Esophagus muscularis mucosa (tissue), 4 donors: ENCODE results near the gene ORM1. TPM values are rescaled to one million over a fixed set of nuclear protein-coding genes. Genes with fewer than 3 reads are reported as not detected.

ENCODE experiments used
- DNase-seq: peaks from one replicate; pipeline ENCODE4 v3.0.0-alpha.2; 2017; ENCODE audit errors: extremely low spot score
- H3K27ac ChIP-seq, 4 donors: fragments of 200-600 bp; sonication (generic); replicated peaks in 1 of 4; 1 replicate in 3 of 4; 2 replicates in 1 of 4; pipeline ENCODE4 v1.5.1; 2016 to 2019; ENCODE audit warnings: mild to moderate bottlenecking in 1 of 4
- H3K27me3 ChIP-seq, 4 donors: fragments of 200-600 bp; sonication (generic); one replicate each; pipeline versions ENCODE4 v1.5.1 to v1.6.0; 2016 to 2019
- H3K36me3 ChIP-seq, 4 donors: fragments of 200-600 bp; sonication (generic); one replicate each; pipeline ENCODE4 v1.5.1; 2016 to 2019
- H3K4me1 ChIP-seq, 4 donors: fragments of 200-600 bp; sonication (generic); one replicate each; pipeline ENCODE4 v1.5.1; 2016 to 2019
- H3K4me3 ChIP-seq, 4 donors: fragments of 200-600 bp; sonication (generic); 1 replicate in 2 of 4; 2 replicates in 2 of 4; pipeline ENCODE4 v1.5.1; 2016 to 2019; ENCODE audit warnings: mild to moderate bottlenecking in 4 of 4, moderate library complexity in 1 of 4
- H3K9me3 ChIP-seq, 4 donors: fragments of 200-600 bp; sonication (generic); 1 replicate in 3 of 4; 2 replicates in 1 of 4; pipeline ENCODE4 v1.5.1; 2016 to 2019
- EP300 ChIP-seq: sonication (generic); formaldehyde crosslinking; IDR thresholded peaks from one replicate; pipeline ENCODE4 v1.6.1; 2017; ENCODE audit warnings: antibody characterized with exemption
- POLR2A ChIP-seq: fragments of 450-650 bp; IDR thresholded peaks from one replicate; pipeline ENCODE4 v1.6.1; 2017; ENCODE audit warnings: antibody characterized with exemption, moderate library complexity, mild to moderate bottlenecking, low read depth
- POLR2AphosphoS5 ChIP-seq, 2 donors: sonication (generic); formaldehyde crosslinking; IDR thresholded peaks; one replicate each; pipeline ENCODE4 v1.6.1; 2017; ENCODE audit warnings: antibody characterized with exemption in 2 of 2
- WGBS: methylation state at CpG from one replicate; pipeline ENCODE4 v1.1.5; 2018; 5-methylcytosine and 5-hydroxymethylcytosine counted together
- intact Hi-C: fragments of 100-400 bp; cut with DNase I; formaldehyde crosslinking; loops from one replicate; pipeline ENCODE4 v1.15.1; 2023
- total RNA-seq, 4 donors: library from RNA; depleted of rRNA; stranded (reverse); fragments of >200 nt; gene quantifications; one replicate each; pipeline versions ENCODE4 v1.1.0 to v1.2.1, GENCODE V29; 2016
- TF ChIP-seq, protein P1 (sequence below), 3 experiments: fragments of 200-600 bp in 2 of 3; fragments of 450-650 bp in 1 of 3; sonication (generic) in 2 of 3; IDR thresholded peaks; one replicate each; pipeline ENCODE4 v1.5.1; 2017 to 2019; ENCODE audit warnings: antibody characterized with exemption in 3 of 3, mild to moderate bottlenecking in 2 of 3, moderate library complexity in 1 of 3

ORM1 gene
- total RNA-seq, 4 donors from 2014 or later, result 1.3 TPM; not detected in 3

DNA sequence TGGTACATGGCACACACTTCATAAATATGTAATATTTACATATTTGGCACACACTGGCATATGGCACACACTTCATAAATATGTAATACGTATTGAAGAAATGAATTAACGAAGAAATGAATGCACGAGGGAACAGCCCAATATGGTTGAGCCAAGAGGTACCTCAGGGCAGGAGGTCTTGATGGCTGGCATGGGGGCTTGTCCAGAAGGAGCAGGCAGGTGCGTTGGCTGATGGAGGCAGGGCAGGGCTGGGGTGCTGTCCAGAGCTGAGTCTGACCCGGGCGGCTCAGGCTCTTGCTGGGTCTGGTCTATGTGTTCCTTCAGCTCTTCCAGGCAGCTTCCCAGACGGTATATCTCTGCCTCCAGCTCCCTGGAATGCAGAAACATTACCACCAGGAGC lies 38.6 kb downstream of the ORM1 start:
- Histone ChIP-seq H3K27me3 (no peaks in the 10 kb centered on the region), H3K36me3 (peaks cover 48 to 100% (median 79%) of the 10 kb centered on the region in 4 donors), H3K27ac (no peak overlapping the region), H3K9me3 (no peaks in the 10 kb centered on the region), H3K4me3 (no peak overlapping the region), H3K4me1 (peaks cover 0 to 5% (median 1%) of the 10 kb centered on the region in 4 donors)
- intact Hi-C loops, result no loop called here
- no peak for DNase-seq
- 91% methylated on average over 7 of the region's 7 CpGs for WGBS
- TF ChIP-seq, protein P1, sequence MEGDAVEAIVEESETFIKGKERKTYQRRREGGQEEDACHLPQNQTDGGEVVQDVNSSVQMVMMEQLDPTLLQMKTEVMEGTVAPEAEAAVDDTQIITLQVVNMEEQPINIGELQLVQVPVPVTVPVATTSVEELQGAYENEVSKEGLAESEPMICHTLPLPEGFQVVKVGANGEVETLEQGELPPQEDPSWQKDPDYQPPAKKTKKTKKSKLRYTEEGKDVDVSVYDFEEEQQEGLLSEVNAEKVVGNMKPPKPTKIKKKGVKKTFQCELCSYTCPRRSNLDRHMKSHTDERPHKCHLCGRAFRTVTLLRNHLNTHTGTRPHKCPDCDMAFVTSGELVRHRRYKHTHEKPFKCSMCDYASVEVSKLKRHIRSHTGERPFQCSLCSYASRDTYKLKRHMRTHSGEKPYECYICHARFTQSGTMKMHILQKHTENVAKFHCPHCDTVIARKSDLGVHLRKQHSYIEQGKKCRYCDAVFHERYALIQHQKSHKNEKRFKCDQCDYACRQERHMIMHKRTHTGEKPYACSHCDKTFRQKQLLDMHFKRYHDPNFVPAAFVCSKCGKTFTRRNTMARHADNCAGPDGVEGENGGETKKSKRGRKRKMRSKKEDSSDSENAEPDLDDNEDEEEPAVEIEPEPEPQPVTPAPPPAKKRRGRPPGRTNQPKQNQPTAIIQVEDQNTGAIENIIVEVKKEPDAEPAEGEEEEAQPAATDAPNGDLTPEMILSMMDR (IDR thresholded peaks at IDR 0.05), result no peak
- TF ChIP-seq EP300 (no peak), POLR2AphosphoS5 (IDR thresholded peaks at IDR 0.05) (no peak), POLR2A (no peak)

DNA sequence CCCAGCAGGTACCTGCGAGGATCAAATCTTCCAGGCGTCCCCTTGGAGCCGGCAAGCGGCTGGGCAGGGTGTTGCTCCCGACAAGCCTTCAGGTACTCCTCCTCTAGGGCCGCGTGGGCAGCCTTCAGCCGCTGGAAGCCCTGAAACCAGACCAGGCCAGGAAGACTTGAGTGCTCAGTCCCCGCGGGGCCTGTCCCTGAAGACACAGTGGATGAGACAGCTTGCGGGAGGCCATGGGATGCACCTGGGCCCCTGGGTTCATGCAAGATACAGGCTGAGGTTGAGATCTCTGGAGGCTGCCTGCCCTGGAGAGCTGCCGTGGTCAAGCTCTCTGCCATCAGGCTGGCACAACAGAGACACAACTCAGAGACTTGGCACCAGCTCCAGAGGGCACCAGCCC lies 39.5 kb downstream of the ORM1 start:
- no peak for DNase-seq
- intact Hi-C loops, result no loop called here
- Histone ChIP-seq H3K4me1 (peaks cover 0 to 7% (median 3%) of the 10 kb centered on the region in 4 donors), H3K9me3 (no peaks in the 10 kb centered on the region), H3K36me3 (peaks cover 47 to 100% (median 74%) of the 10 kb centered on the region in 4 donors), H3K27ac (no peak overlapping the region), H3K27me3 (no peaks in the 10 kb centered on the region), H3K4me3 (no peak overlapping the region)
- TF ChIP-seq POLR2A (no peak), EP300 (no peak), POLR2AphosphoS5 (IDR thresholded peaks at IDR 0.05) (no peak)
- TF ChIP-seq, protein P1 (IDR thresholded peaks at IDR 0.05), result no peak
- 83% methylated on average over 9 of the region's 12 CpGs for WGBS

DNA sequence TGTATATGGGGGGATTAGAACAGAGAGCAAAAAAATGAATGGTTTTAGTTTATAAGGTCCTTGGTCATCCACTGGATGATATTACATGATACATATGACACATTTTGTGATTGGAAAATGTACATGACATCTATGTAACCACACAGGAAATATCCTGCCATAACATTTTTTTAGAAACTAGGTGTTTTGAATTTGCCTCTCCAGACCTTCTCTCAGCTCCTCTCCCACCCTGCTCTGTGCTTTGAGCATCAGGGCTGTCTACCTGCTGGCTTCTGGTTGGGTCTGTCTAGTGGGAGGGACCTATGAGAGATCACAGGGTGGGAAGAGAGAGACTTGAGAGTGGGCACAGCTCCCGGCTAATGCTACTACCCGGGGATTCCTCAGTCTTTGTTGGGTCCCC lies 40.5 kb downstream of the ORM1 start:
- TF ChIP-seq POLR2AphosphoS5 (IDR thresholded peaks at IDR 0.05) (no peak), EP300 (no peak), POLR2A (no peak)
- TF ChIP-seq, protein P1 (IDR thresholded peaks at IDR 0.05), result no peak
- no peak for DNase-seq
- no peaks in the 10 kb centered on the region for H3K27me3 ChIP-seq
- intact Hi-C loops, result no loop called here
- peak overlapping the region in 2 of 4 donors; percentile 4 to 8 for H3K27ac ChIP-seq
- peaks cover 49 to 100% (median 75%) of the 10 kb centered on the region in 4 donors for H3K36me3 ChIP-seq
- no peak overlapping the region for H3K4me3 ChIP-seq
- no peaks in the 10 kb centered on the region for H3K9me3 ChIP-seq
- peaks cover 0 to 7% (median 3%) of the 10 kb centered on the region in 4 donors for H3K4me1 ChIP-seq
- WGBS, result no CpG with 5 or more reads among the region's 2 CpGs

DNA sequence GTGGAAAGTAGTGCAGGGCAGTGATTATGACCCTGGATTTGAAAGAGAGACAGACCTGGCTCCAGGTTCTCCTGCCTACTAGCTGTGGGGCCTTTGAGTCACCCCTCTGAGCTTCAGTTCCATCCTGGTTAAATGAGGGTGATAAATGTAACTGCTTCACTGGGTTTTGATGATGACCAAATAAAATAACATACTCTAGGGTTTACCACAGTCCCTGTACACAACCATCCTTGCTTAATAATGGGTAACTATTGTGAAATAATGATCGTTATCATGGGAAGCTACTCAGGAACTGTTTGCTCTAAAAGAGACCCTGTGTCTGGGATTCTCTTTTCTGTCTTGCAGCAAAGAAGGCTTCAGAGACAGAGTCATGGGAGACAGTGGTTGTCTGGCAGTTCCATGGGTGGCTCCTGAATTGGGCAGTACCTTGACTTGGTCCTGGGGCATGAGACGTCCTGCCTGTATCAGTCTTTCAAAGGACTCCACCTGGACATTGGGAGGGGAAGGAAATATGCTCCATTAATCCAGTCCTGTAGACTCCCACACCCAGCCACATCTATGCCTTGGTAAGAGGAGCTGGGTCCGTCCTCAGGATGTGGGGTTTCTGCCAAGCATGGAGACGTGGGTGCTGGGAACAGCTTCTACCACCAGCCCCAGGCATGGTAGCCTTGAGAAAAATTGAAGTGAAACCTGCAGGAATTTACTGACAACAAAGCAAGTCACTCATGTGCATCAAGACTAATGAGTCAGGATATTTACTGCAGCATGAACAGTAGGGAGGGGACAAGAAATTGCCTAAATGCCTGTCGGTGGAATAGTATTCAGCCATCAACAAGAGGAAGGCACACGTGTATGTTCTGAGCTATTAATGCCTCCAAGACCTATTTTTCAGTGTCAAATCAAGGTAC lies 41.5 kb downstream of the ORM1 start:
- WGBS, result 74% methylated on average over 5 of the region's 6 CpGs
- intact Hi-C loops, result no loop called here
- H3K4me3 ChIP-seq, result no peak overlapping the region
- no peak for DNase-seq
- H3K4me1 ChIP-seq, result peaks cover 0 to 7% (median 3%) of the 10 kb centered on the region in 4 donors
- H3K36me3 ChIP-seq, result peaks cover 43 to 100% (median 69%) of the 10 kb centered on the region in 4 donors
- peak overlapping the region in 2 of 4 donors; percentile 4 to 33 for H3K27ac ChIP-seq
- no peaks in the 10 kb centered on the region for H3K27me3 ChIP-seq
- no peak for TF ChIP-seq EP300
- TF ChIP-seq POLR2A, result no peak
- no peak for TF ChIP-seq POLR2AphosphoS5 (IDR thresholded peaks at IDR 0.05)
- TF ChIP-seq, protein P1 (IDR thresholded peaks at IDR 0.05), result no peak
- no peaks in the 10 kb centered on the region for H3K9me3 ChIP-seq
